Measurements from ENCODE around the gene ZNF423. TPM values are rescaled to one million over a fixed set of nuclear protein-coding genes. Genes with fewer than 3 reads are reported as not detected.

ZNF423 gene
- total RNA-seq, 6 experiments from 2014 or later: 0.43 to 1.2 (median 0.89) TPM

GRCh38 chr16:49674351-49674851 lies 181.5 kb downstream of the ZNF423 start:
- intact Hi-C loops (cut with DNase I): no loop called here
- no peaks in the 10 kb centered on the region for H3K4me1 ChIP-seq
- no peaks in the 10 kb centered on the region for H3K27me3 ChIP-seq
- ATAC-seq (no peak), DNase-seq (no peak)
- no peak overlapping the region for H3K4me3 ChIP-seq
- WGBS (ENCODE audit: insufficient coverage, low coverage, low lambda C conversion rate, missing lambda C conversion rate): 68% methylated on average over 4 of the region's 15 CpGs
- H3K9me3 ChIP-seq: no peaks in the 10 kb centered on the region
- H3K27ac ChIP-seq: no peak overlapping the region
- TF ChIP-seq CTCF (IDR thresholded peaks at IDR 0.05): no peak
- no peak for TF ChIP-seq POLR2A (IDR thresholded peaks at IDR 0.05)
- H3K36me3 ChIP-seq: no peaks in the 10 kb centered on the region

GRCh38 chr16:49673442-49673841 lies 182.5 kb downstream of the ZNF423 start:
- Histone ChIP-seq H3K27ac (no peak overlapping the region), H3K4me3 (no peak overlapping the region), H3K36me3 (no peaks in the 10 kb centered on the region), H3K27me3 (no peaks in the 10 kb centered on the region), H3K4me1 (no peaks in the 10 kb centered on the region), H3K9me3 (no peaks in the 10 kb centered on the region)
- intact Hi-C loops (cut with DNase I): no loop called here
- 91% methylated on average over 4 of the region's 8 CpGs for WGBS (ENCODE audit: insufficient coverage, low coverage, low lambda C conversion rate, missing lambda C conversion rate)
- TF ChIP-seq POLR2A (IDR thresholded peaks at IDR 0.05) (no peak), CTCF (IDR thresholded peaks at IDR 0.05) (no peak)
- ATAC-seq (no peak), DNase-seq (no peak)

- ATAC-seq: no peak
- Histone ChIP-seq H3K9me3 (no peaks in the 10 kb centered on the region), H3K4me3 (no peak overlapping the region), H3K36me3 (no peaks in the 10 kb centered on the region), H3K27ac (no peak overlapping the region), H3K27me3 (no peaks in the 10 kb centered on the region), H3K4me1 (no peaks in the 10 kb centered on the region)
- no peak for DNase-seq
- WGBS (ENCODE audit: insufficient coverage, low coverage, low lambda C conversion rate, missing lambda C conversion rate): 81% methylated on average over 5 of the region's 11 CpGs
- TF ChIP-seq CTCF (IDR thresholded peaks at IDR 0.05) (no peak), POLR2A (IDR thresholded peaks at IDR 0.05) (no peak)
- intact Hi-C loops (cut with DNase I): no loop called here
Measured at GRCh38 chr16:49672753-49673152, 183.2 kb downstream of the ZNF423 start.

GRCh38 chr16:49671333-49671732 lies 184.6 kb downstream of the ZNF423 start:
- WGBS (ENCODE audit: insufficient coverage, low coverage, low lambda C conversion rate, missing lambda C conversion rate): 66% methylated on average over 5 of the region's 12 CpGs
- H3K27ac ChIP-seq: no peak overlapping the region
- DNase-seq (no peak), ATAC-seq (no peak)
- H3K27me3 ChIP-seq: no peaks in the 10 kb centered on the region
- H3K4me3 ChIP-seq: no peak overlapping the region
- H3K36me3 ChIP-seq: no peaks in the 10 kb centered on the region
- TF ChIP-seq CTCF (IDR thresholded peaks at IDR 0.05) (no peak), POLR2A (IDR thresholded peaks at IDR 0.05) (no peak)
- no peaks in the 10 kb centered on the region for H3K4me1 ChIP-seq
- no peaks in the 10 kb centered on the region for H3K9me3 ChIP-seq
- intact Hi-C loops (cut with DNase I): no loop called here

GRCh38 chr16:49670627-49671026 lies 185.3 kb downstream of the ZNF423 start:
- Histone ChIP-seq H3K4me3 (no peak overlapping the region), H3K4me1 (no peaks in the 10 kb centered on the region), H3K27me3 (no peaks in the 10 kb centered on the region), H3K36me3 (no peaks in the 10 kb centered on the region), H3K9me3 (no peaks in the 10 kb centered on the region), H3K27ac (no peak overlapping the region)
- TF ChIP-seq POLR2A (IDR thresholded peaks at IDR 0.05): no peak
- TF ChIP-seq CTCF (IDR thresholded peaks at IDR 0.05): no peak
- WGBS (ENCODE audit: insufficient coverage, low coverage, low lambda C conversion rate, missing lambda C conversion rate): 76% methylated on average over 13 of the region's 13 CpGs
- ATAC-seq: no peak
- DNase-seq: no peak
- intact Hi-C loops (cut with DNase I): no loop called here

Measured in right lobe of liver (tissue), 6 donors.